Neural progenitor cell (in vitro differentiated cells): ENCODE results near the gene CDH13. TPM values are rescaled to one million over a fixed set of nuclear protein-coding genes. Genes with fewer than 3 reads are reported as not detected.

Experiments
- DNase-seq: peaks from one replicate; pipeline ENCODE4 v3.0.0-alpha.2; 2016; ENCODE audit warnings: low spot score
- H2AFZ ChIP-seq: fragments of 200-600 bp; sonication (generic); replicated peaks from 2 replicates; pipeline ENCODE4 v1.6.1; 2016; ENCODE audit warnings: antibody characterized with exemption
- H3F3A ChIP-seq: fragments of 200-600 bp; sonication (generic); 2 replicates; pipeline ENCODE4 v1.6.1; 2016; ENCODE audit warnings: antibody characterized with exemption, low read depth
- H3K27ac ChIP-seq: fragments of 200-600 bp; sonication (generic); 2 replicates; pipeline ENCODE4 v1.5.1; 2016; ENCODE audit warnings: mild to moderate bottlenecking
- H3K27me3 ChIP-seq: fragments of 200-600 bp; sonication (generic); 2 replicates; pipeline ENCODE4 v1.6.1; 2016; ENCODE audit warnings: mild to moderate bottlenecking, moderate library complexity
- H3K36me3 ChIP-seq: fragments of 200-600 bp; sonication (generic); 2 replicates; pipeline ENCODE4 v1.5.1; 2016
- H3K4me1 ChIP-seq: fragments of 200-600 bp; sonication (generic); 2 replicates; pipeline ENCODE4 v1.6.1; 2016; ENCODE audit warnings: mixed run types
- H3K4me2 ChIP-seq: fragments of 200-600 bp; sonication (generic); 2 replicates; pipeline ENCODE4 v1.6.1; 2016
- H3K4me3 ChIP-seq: fragments of 200-600 bp; sonication (generic); 2 replicates; pipeline ENCODE4 v1.5.1; 2016
- H3K79me2 ChIP-seq: fragments of 200-600 bp; sonication (generic); 2 replicates; pipeline ENCODE4 v1.6.1; 2016; ENCODE audit warnings: low read depth
- H3K9ac ChIP-seq: fragments of 200-600 bp; sonication (generic); 2 replicates; pipeline ENCODE4 v1.6.1; 2016
- H3K9me3 ChIP-seq: fragments of 200-600 bp; sonication (generic); 2 replicates; pipeline ENCODE4 v1.5.1; 2016; ENCODE audit warnings: low read depth
- H4K20me1 ChIP-seq: fragments of 200-600 bp; sonication (generic); 2 replicates; pipeline ENCODE4 v1.6.1; 2016; ENCODE audit warnings: low read depth
- H3K27ac Mint-ChIP-seq: 3 replicates; pipeline ENCODE4 v1.8.0; 2021; ENCODE audit warnings: mixed read lengths
- H3K27me3 Mint-ChIP-seq: 2 replicates; pipeline ENCODE4 v1.8.0; 2022; ENCODE audit warnings: low read depth, mild to moderate bottlenecking, inconsistent platforms, moderate library complexity, mixed read lengths; ENCODE audit not compliant: insufficient read depth
- H3K36me3 Mint-ChIP-seq: 3 replicates; pipeline ENCODE4 v1.8.0; 2021; ENCODE audit warnings: mixed read lengths
- H3K4me1 Mint-ChIP-seq: 3 replicates; pipeline ENCODE4 v1.8.0; 2021; ENCODE audit warnings: mixed read lengths
- H3K4me3 Mint-ChIP-seq: 3 replicates; pipeline ENCODE4 v1.8.0; 2021; ENCODE audit warnings: mild to moderate bottlenecking, moderate library complexity, mixed read lengths
- H3K9me3 Mint-ChIP-seq: 3 replicates; pipeline ENCODE4 v1.8.0; 2020; ENCODE audit warnings: mixed read lengths
- EZH2 ChIP-seq: fragments of 200-600 bp; sonication (generic); IDR thresholded peaks from 2 replicates; pipeline ENCODE4 v1.6.1; 2017; ENCODE audit warnings: antibody characterized with exemption, mild to moderate bottlenecking, moderate library complexity
- EZH2phosphoT487 ChIP-seq: fragments of 200-600 bp; sonication (generic); IDR thresholded peaks from 2 replicates; pipeline ENCODE4 v1.6.1; 2017; ENCODE audit warnings: antibody characterized with exemption
- total RNA-seq: library from RNA; depleted of rRNA; stranded (reverse); fragments of >200 nt; gene quantifications from 2 replicates; pipeline ENCODE4 v1.2.3, GENCODE V29; 2015; ENCODE audit warnings: low replicate concordance
- TF ChIP-seq, protein P1 (sequence below): fragments of 200-600 bp; sonication (generic); IDR thresholded peaks from 2 replicates; pipeline ENCODE4 v1.5.1; 2017; ENCODE audit warnings: antibody characterized with exemption, mild to moderate bottlenecking

Gene CDH13
- total RNA-seq, 1 donor from 2014 or later: 3.0 TPM

- Mint-ChIP-seq H3K36me3 (no peaks in the 10 kb centered on the region), H3K27me3 (no peaks in the 10 kb centered on the region), H3K9me3 (no peaks in the 10 kb centered on the region), H3K4me3 (no peak overlapping the region), H3K4me1 (peaks cover 5% of the 10 kb centered on the region), H3K27ac (no peak overlapping the region)
- Histone ChIP-seq H3K36me3 (no peaks in the 10 kb centered on the region), H3K27me3 (no peaks in the 10 kb centered on the region), H3K79me2 (no peaks in the 10 kb centered on the region), H3F3A (no peaks in the 10 kb centered on the region), H3K4me1 (no peaks in the 10 kb centered on the region), H3K27ac (no peak overlapping the region), H3K4me3 (no peak overlapping the region), H3K9me3 (no peaks in the 10 kb centered on the region), H3K9ac (no peak overlapping the region), H3K4me2 (no peak overlapping the region), H4K20me1 (no peaks in the 10 kb centered on the region), H2AFZ (no peak overlapping the region)
- no peak for TF ChIP-seq EZH2phosphoT487
- no peak for TF ChIP-seq EZH2
- TF ChIP-seq, protein P1, sequence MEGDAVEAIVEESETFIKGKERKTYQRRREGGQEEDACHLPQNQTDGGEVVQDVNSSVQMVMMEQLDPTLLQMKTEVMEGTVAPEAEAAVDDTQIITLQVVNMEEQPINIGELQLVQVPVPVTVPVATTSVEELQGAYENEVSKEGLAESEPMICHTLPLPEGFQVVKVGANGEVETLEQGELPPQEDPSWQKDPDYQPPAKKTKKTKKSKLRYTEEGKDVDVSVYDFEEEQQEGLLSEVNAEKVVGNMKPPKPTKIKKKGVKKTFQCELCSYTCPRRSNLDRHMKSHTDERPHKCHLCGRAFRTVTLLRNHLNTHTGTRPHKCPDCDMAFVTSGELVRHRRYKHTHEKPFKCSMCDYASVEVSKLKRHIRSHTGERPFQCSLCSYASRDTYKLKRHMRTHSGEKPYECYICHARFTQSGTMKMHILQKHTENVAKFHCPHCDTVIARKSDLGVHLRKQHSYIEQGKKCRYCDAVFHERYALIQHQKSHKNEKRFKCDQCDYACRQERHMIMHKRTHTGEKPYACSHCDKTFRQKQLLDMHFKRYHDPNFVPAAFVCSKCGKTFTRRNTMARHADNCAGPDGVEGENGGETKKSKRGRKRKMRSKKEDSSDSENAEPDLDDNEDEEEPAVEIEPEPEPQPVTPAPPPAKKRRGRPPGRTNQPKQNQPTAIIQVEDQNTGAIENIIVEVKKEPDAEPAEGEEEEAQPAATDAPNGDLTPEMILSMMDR: no peak
- DNase-seq: no peak
These were observed 187.3 kb downstream of the CDH13 start for GRCh38 chr16:82814059-82814458.

GRCh38 chr16:82819286-82819685 lies 192.5 kb downstream of the CDH13 start:
- Histone ChIP-seq H3K4me2 (no peak overlapping the region), H3K27me3 (no peaks in the 10 kb centered on the region), H3K9me3 (no peaks in the 10 kb centered on the region), H3K27ac (no peak overlapping the region), H3K9ac (no peak overlapping the region), H2AFZ (no peak overlapping the region), H3K79me2 (no peaks in the 10 kb centered on the region), H3F3A (no peaks in the 10 kb centered on the region), H3K4me3 (no peak overlapping the region), H3K4me1 (no peaks in the 10 kb centered on the region), H4K20me1 (no peaks in the 10 kb centered on the region), H3K36me3 (no peaks in the 10 kb centered on the region)
- H3K36me3 Mint-ChIP-seq: no peaks in the 10 kb centered on the region
- no peak overlapping the region for H3K27ac Mint-ChIP-seq
- no peak overlapping the region for H3K4me3 Mint-ChIP-seq
- no peaks in the 10 kb centered on the region for H3K27me3 Mint-ChIP-seq
- TF ChIP-seq EZH2phosphoT487 (no peak), EZH2 (no peak)
- TF ChIP-seq, protein P1: no peak
- peaks cover 4% of the 10 kb centered on the region for H3K4me1 Mint-ChIP-seq
- H3K9me3 Mint-ChIP-seq: no peaks in the 10 kb centered on the region
- no peak for DNase-seq

GRCh38 chr16:82820855-82821254 lies 194.1 kb downstream of the CDH13 start:
- no peak overlapping the region for H3K4me2 ChIP-seq
- Mint-ChIP-seq H3K27ac (no peak overlapping the region), H3K36me3 (no peaks in the 10 kb centered on the region), H3K27me3 (no peaks in the 10 kb centered on the region), H3K4me3 (no peak overlapping the region), H3K9me3 (peaks cover 9% of the 10 kb centered on the region), H3K4me1 (peaks cover 4% of the 10 kb centered on the region)
- H2AFZ ChIP-seq: no peak overlapping the region
- H3K36me3 ChIP-seq: no peaks in the 10 kb centered on the region
- H4K20me1 ChIP-seq: no peaks in the 10 kb centered on the region
- H3K9ac ChIP-seq: no peak overlapping the region
- H3K79me2 ChIP-seq: no peaks in the 10 kb centered on the region
- no peaks in the 10 kb centered on the region for H3K9me3 ChIP-seq
- no peaks in the 10 kb centered on the region for H3K27me3 ChIP-seq
- no peak for DNase-seq
- no peaks in the 10 kb centered on the region for H3K4me1 ChIP-seq
- no peaks in the 10 kb centered on the region for H3F3A ChIP-seq
- no peak overlapping the region for H3K4me3 ChIP-seq
- TF ChIP-seq, protein P1: no peak
- TF ChIP-seq EZH2 (no peak), EZH2phosphoT487 (no peak)
- no peak overlapping the region for H3K27ac ChIP-seq
